Lower leg skin (tissue), 3 donors: ENCODE results near the gene SLC6A18.

Experiments
- CTCF ChIP-seq, 3 donors: fragments of 450-650 bp; IDR thresholded peaks; one replicate each; pipeline ENCODE4 v1.5.1; 2016; ENCODE audit warnings: antibody characterized with exemption in 3 of 3, mild to moderate bottlenecking in 3 of 3, moderate library complexity in 2 of 3
- POLR2A ChIP-seq, 2 donors: fragments of 450-650 bp; IDR thresholded peaks; one replicate each; pipeline ENCODE4 v1.6.1; 2016 to 2017; ENCODE audit warnings: antibody characterized with exemption in 2 of 2, mild to moderate bottlenecking in 1 of 2, moderate library complexity in 1 of 2

GRCh38 chr5:1187950-1188334 lies 37.2 kb upstream of the SLC6A18 start:
- TF ChIP-seq POLR2A (IDR thresholded peaks at IDR 0.05) = no peak
- no peak for TF ChIP-seq CTCF (IDR thresholded peaks at IDR 0.05)
